Activated CD4-positive, alpha-beta T cell treated with anti-CD3 and anti-CD28 coated beads, Interleukin-10, Interleukin-2, amounts not matched to agents 100 ng/mL and 50 ng/mL, durations not matched to agents 16 hours and 8 hours (primary cell): ENCODE measurements around the gene TNXB.
"Not testable (repeated sequence)": the region's sequence is repeated elsewhere in the genome, so short reads cannot be mapped to it uniquely, and the experiment has no call there.

Experiments used
- DNase-seq: peaks from one replicate; pipeline ENCODE4 v3.0.0-alpha.2; 2020

The TNXB gene

GRCh38 chr6:31994421-31994820, 114.7 kb downstream of the TNXB start:
- not testable (repeated sequence) for DNase-seq
